Measurements from ENCODE around the gene SMYD5. TPM values are rescaled to one million over a fixed set of nuclear protein-coding genes. Genes with fewer than 3 reads are reported as not detected.

The SMYD5 gene
- total RNA-seq, 4 donors from 2014 or later = 10.6 to 21.0 (median 15.5) TPM

DNA sequence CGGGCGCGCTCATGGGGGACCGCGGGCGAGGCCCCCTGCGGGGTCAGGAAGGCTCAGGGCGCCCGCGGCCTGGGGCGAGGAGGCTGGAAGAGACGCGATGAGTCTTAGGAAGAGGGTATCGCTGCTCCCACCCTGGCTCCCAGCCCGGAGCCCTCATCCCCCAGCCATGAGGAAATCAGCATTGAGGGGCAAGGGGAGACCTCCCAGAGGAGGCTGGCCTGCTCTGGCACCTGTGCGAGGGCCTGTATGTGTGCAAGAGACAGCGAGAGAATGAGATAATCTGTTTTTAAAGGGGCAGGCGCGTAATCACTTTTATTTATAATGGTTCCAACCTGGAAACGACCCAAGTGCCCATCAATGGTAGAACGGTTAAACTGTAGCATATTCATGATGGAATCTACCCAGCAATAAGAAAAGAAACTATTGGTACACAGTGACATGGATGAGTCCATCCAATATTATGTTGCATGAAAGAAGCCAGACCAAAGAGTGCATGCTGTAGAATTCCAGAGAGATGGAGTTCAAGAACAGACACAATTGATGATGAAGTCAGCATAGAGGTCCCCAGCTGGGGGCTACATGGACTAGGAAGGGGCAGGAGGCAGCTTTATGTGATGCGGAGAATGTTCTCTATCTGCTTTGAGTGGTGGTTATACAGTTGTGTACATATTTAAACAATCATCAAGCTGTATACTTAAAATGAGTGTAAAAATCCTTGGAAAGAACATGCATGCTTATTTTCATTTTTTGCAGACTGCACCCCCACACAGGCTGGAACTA lies 55.8 kb downstream of the SMYD5 start:
- Histone ChIP-seq H3K4me1 (peaks cover 0 to 17% (median 4%) of the 10 kb centered on the region in 3 donors), H3K27me3 (peaks cover 70% of the 10 kb centered on the region), H3K36me3 (no peaks in the 10 kb centered on the region), H3K9me3 (peaks cover 0 to 10% (median 0%) of the 10 kb centered on the region in 3 donors), H3K27ac (no peak overlapping the region), H3K4me3 (peak overlapping the region in 1 of 2 donors; percentile 33)
- TF ChIP-seq POLR2AphosphoS5 (IDR thresholded peaks at IDR 0.05) = no peak
- TF ChIP-seq POLR2A (IDR thresholded peaks at IDR 0.05) = no peak
- no peak for TF ChIP-seq CTCF (IDR thresholded peaks at IDR 0.05)
- no peak for ATAC-seq
- WGBS, 2 donors (ENCODE audit: low coverage in 1 of 2) = 46 to 58% methylated on average over 2 to 6 of the region's 22 CpGs

- WGBS, 2 donors (ENCODE audit: low coverage in 1 of 2) = no CpG with 5 or more reads among the region's 1 CpG
- no peaks in the 10 kb centered on the region for H3K36me3 ChIP-seq
- TF ChIP-seq CTCF (IDR thresholded peaks at IDR 0.05) = no peak
- no peak for TF ChIP-seq EP300 (IDR thresholded peaks at IDR 0.05)
- no peak for TF ChIP-seq POLR2A (IDR thresholded peaks at IDR 0.05)
- TF ChIP-seq POLR2AphosphoS5 (IDR thresholded peaks at IDR 0.05) = no peak
- peaks cover 0 to 13% (median 0%) of the 10 kb centered on the region in 3 donors for H3K9me3 ChIP-seq
- no peak overlapping the region for H3K4me3 ChIP-seq
- no peak for ATAC-seq
- H3K27me3 ChIP-seq = peaks cover 46% of the 10 kb centered on the region
- H3K4me1 ChIP-seq = peaks cover 0 to 17% (median 4%) of the 10 kb centered on the region in 3 donors
- no peak overlapping the region for H3K27ac ChIP-seq
These were observed 58.2 kb downstream of the SMYD5 start for GRCh38 chr2:73272270-73272669.

Other genes with a start within 250 kb of the SMYD5 start
- gene SFXN5, start 142.5 kb upstream of the SMYD5 start, total RNA-seq = 10 to 100 TPM in 1 of 4 donors, 1 to 10 TPM in 3; 5.7 to 11.8 (median 6.7) TPM
- gene RAB11FIP5, start 101.3 kb upstream of the SMYD5 start, total RNA-seq = 10 to 100 TPM; 25.4 to 49.5 (median 29.4) TPM
- not detected for gene NOTO, start 11.7 kb upstream of the SMYD5 start, total RNA-seq
- gene PRADC1, start 19.0 kb downstream of the SMYD5 start, total RNA-seq = 10 to 100 TPM; 21.7 to 37.5 (median 30.2) TPM
- gene CCT7, start 20.1 kb downstream of the SMYD5 start, total RNA-seq = 100 to 1,000 TPM; 221 to 258 (median 240) TPM
- 1 to 10 TPM; 2.2 to 5.4 (median 4.0) TPM for gene FBXO41, start 70.2 kb downstream of the SMYD5 start, total RNA-seq
- not detected for gene EGR4, start 79.3 kb downstream of the SMYD5 start, total RNA-seq
- 10 to 100 TPM; 26.4 to 54.3 (median 36.5) TPM for gene ALMS1, start 171.6 kb downstream of the SMYD5 start, total RNA-seq